Stimulated activated CD4-positive, alpha-beta T cell treated with anti-CD3 and anti-CD28 coated beads, TNF-alpha, amount 100 ng/mL, for 4 hours (primary cell): ENCODE results near the gene PYY.
A peak's percentile ranks its signal among the peaks of the same experiment; 100 is the strongest.
"Not testable (repeated sequence)": the region's sequence is repeated elsewhere in the genome, so short reads cannot be mapped to it uniquely, and the experiment has no call there.

ENCODE experiments used
- DNase-seq, 3 experiments: peaks; one replicate each; pipeline ENCODE4 v3.0.0-alpha.2; 2020; ENCODE audit warnings: low read depth in 3 of 3

The PYY gene

GRCh38 chr17:43945074-43945829 lies 8.5 kb downstream of the PYY start:
- DNase-seq, result no peak

- DNase-seq, result no peak
These were observed 11.6 kb downstream of the PYY start, which contains the start of gene PPY for GRCh38 chr17:43942051-43942685. TSS of gene PPY (minus strand) at chr17:43942476. CDS start at chr17:43941654, 822 bp downstream.

- no peak for DNase-seq
These were observed 13.1 kb downstream of the PYY start for GRCh38 chr17:43940630-43941029.

- no peak for DNase-seq
These were observed 13.9 kb downstream of the PYY start for GRCh38 chr17:43939886-43940285.

GRCh38 chr17:43939452-43939851 lies 14.3 kb downstream of the PYY start:
- DNase-seq, result not testable (repeated sequence)

- no peak for DNase-seq
These were observed 14.9 kb downstream of the PYY start for GRCh38 chr17:43938838-43939182.

GRCh38 chr17:43936434-43936833 lies 17.3 kb downstream of the PYY start:
- DNase-seq, result no peak

- no peak for DNase-seq
These were observed 17.8 kb downstream of the PYY start for GRCh38 chr17:43935926-43936261.

- DNase-seq, result no peak
These were observed 18.4 kb downstream of the PYY start for GRCh38 chr17:43935204-43935925.

- no peak for DNase-seq
These were observed 20.8 kb downstream of the PYY start for GRCh38 chr17:43932923-43933322.

GRCh38 chr17:43932357-43932756 lies 21.4 kb downstream of the PYY start:
- no peak for DNase-seq

GRCh38 chr17:43931062-43931571 lies 22.6 kb downstream of the PYY start:
- DNase-seq, result no peak

GRCh38 chr17:43928609-43929008 lies 25.1 kb downstream of the PYY start:
- DNase-seq, result no peak

GRCh38 chr17:43927929-43928328 lies 25.8 kb downstream of the PYY start:
- DNase-seq, result not testable (repeated sequence)

GRCh38 chr17:43927060-43927864 lies 26.5 kb downstream of the PYY start:
- no peak for DNase-seq

GRCh38 chr17:43924558-43924957 lies 29.2 kb downstream of the PYY start:
- DNase-seq, result no peak

- no peak for DNase-seq
These were observed 33.1 kb downstream of the PYY start for GRCh38 chr17:43920500-43921095.

GRCh38 chr17:43918026-43918389 lies 35.7 kb downstream of the PYY start:
- no peak for DNase-seq

- peak in 1 of 3 experiments; percentile 32 for DNase-seq
These were observed 36.3 kb downstream of the PYY start for GRCh38 chr17:43917348-43918025.

GRCh38 chr17:43917016-43917347 lies 36.8 kb downstream of the PYY start:
- DNase-seq, result no peak

GRCh38 chr17:43916385-43916784 lies 37.4 kb downstream of the PYY start:
- no peak for DNase-seq
